Lung (tissue), 12 donors: Measurements from ENCODE around the gene TMEM30B. TPM values are rescaled to one million over a fixed set of nuclear protein-coding genes. Genes with fewer than 3 reads are reported as not detected.

Experiments
- ATAC-seq: fragments of 200-7000 bp; cut with Tn5 transposase; one replicate; pipeline ENCODE4 v1.9.1; 2020; ENCODE audit warnings: moderate number of reproducible peaks; ENCODE audit not compliant: insufficient read depth, low FRiP score
- DNase-seq, 3 donors: peaks; one replicate each; pipeline ENCODE4 v3.0.0-alpha.2; 2013 to 2017
- H3K27ac ChIP-seq, 2 donors: one replicate each; pipeline ENCODE4 v1.5.1; 2013; ENCODE audit warnings: mild to moderate bottlenecking in 2 of 2, moderate library complexity in 2 of 2, control low read depth in 1 of 2, inconsistent platforms in 1 of 2, low read depth in 1 of 2, low read length in 1 of 2
- H3K27me3 ChIP-seq, 3 donors: one replicate each; pipeline ENCODE4 v1.5.1; 2013; ENCODE audit warnings: low read length in 2 of 3; ENCODE audit not compliant: control insufficient read depth in 3 of 3, insufficient read depth in 3 of 3
- H3K36me3 ChIP-seq, 4 donors: one replicate each; pipeline ENCODE4 v1.5.1; 2013; ENCODE audit warnings: low read length in 4 of 4, mild to moderate bottlenecking in 1 of 4, moderate library complexity in 1 of 4; ENCODE audit not compliant: control insufficient read depth in 4 of 4, insufficient read depth in 4 of 4
- H3K4me1 ChIP-seq, 5 donors: one replicate each; pipeline ENCODE4 v1.5.1; 2013; ENCODE audit warnings: low read length in 5 of 5, mild to moderate bottlenecking in 2 of 5, moderate library complexity in 1 of 5; ENCODE audit not compliant: control insufficient read depth in 5 of 5, insufficient read depth in 5 of 5
- H3K4me3 ChIP-seq: one replicate; pipeline ENCODE4 v1.5.1; 2013; ENCODE audit warnings: mild to moderate bottlenecking, control low read depth, moderate library complexity
- H3K9ac ChIP-seq, 2 donors: one replicate each; pipeline ENCODE4 v1.5.1; 2013; ENCODE audit warnings: low read length in 2 of 2, control low read depth in 1 of 2; ENCODE audit not compliant: insufficient read depth in 1 of 2
- H3K9me3 ChIP-seq, 4 donors: one replicate each; pipeline ENCODE4 v1.5.1; 2013; ENCODE audit warnings: low read length in 3 of 4, mild to moderate bottlenecking in 1 of 4, moderate library complexity in 1 of 4; ENCODE audit not compliant: control insufficient read depth in 4 of 4, insufficient read depth in 3 of 4
- WGBS, 2 donors: extraction: QIAGEN DNeasy Blood & Tissue Kit; methylation state at CpG; one replicate each; pipeline ENCODE4 v1.1.7; 2013; 5-methylcytosine and 5-hydroxymethylcytosine counted together
- polyA plus RNA-seq, 2 donors: library from polyadenylated mRNA; stranded (reverse); fragments of 200-250 nt; gene quantifications; one replicate each; pipeline ENCODE4 v1.2.1, GENCODE V29; 2013
- total RNA-seq, 2 donors: library from RNA; depleted of rRNA in 1 of 2; stranded (reverse); fragments of >200 nt in 1 of 2; gene quantifications; one replicate each; pipeline ENCODE4 v1.2.1, GENCODE V29; 2014 to 2021
- TF ChIP-seq, protein P1 (sequence below): IDR thresholded peaks from 2 replicates; pipeline ENCODE4 v1.5.1; 2012; ENCODE audit warnings: mild to moderate bottlenecking; ENCODE audit errors: control extremely low read depth, extremely low read depth
- donor health status: control.
- donor health status: control.
- donor health status: Bipolar disorder and iron deficiency.
- donor health status: healthy.
- donor health status: DM: yes; HTN: yes; CAD: no.

TMEM30B gene
- total and polyA plus RNA-seq, 4 donors = 14.4 to 24.3 (median 20.1) TPM

DNA sequence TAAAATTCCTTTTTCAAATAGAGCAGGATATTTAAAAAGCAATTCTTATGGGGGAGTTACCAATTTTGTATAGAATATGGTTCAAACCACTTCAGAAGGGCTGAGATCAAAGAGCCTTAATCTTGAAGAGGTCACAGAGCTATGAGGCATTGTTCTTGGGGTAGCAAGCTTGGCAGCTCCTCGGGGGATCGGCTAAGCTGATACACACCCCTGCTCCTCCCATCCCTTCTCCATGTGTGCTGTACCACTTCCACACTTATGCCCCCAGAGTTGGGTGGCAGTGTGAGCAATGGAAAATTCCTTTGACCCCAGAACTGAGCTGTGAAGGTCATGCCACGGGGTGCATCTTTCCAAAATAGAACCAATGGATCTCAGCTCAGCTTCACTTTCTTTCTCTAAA lies 15.0 kb upstream of the TMEM30B start:
- no peak overlapping the region for H3K27ac ChIP-seq
- TF ChIP-seq, protein P1, sequence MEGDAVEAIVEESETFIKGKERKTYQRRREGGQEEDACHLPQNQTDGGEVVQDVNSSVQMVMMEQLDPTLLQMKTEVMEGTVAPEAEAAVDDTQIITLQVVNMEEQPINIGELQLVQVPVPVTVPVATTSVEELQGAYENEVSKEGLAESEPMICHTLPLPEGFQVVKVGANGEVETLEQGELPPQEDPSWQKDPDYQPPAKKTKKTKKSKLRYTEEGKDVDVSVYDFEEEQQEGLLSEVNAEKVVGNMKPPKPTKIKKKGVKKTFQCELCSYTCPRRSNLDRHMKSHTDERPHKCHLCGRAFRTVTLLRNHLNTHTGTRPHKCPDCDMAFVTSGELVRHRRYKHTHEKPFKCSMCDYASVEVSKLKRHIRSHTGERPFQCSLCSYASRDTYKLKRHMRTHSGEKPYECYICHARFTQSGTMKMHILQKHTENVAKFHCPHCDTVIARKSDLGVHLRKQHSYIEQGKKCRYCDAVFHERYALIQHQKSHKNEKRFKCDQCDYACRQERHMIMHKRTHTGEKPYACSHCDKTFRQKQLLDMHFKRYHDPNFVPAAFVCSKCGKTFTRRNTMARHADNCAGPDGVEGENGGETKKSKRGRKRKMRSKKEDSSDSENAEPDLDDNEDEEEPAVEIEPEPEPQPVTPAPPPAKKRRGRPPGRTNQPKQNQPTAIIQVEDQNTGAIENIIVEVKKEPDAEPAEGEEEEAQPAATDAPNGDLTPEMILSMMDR = no peak
- WGBS, 2 donors = 44 to 65% methylated on average over 3 of the region's 3 CpGs
- ATAC-seq (no peak), DNase-seq (no peak)
- peaks cover 0 to 2% (median 0%) of the 10 kb centered on the region in 5 donors for H3K4me1 ChIP-seq
- H3K4me3 ChIP-seq = no peak overlapping the region
- no peak overlapping the region for H3K9ac ChIP-seq
- H3K36me3 ChIP-seq = no peaks in the 10 kb centered on the region
- H3K9me3 ChIP-seq = no peaks in the 10 kb centered on the region
- H3K27me3 ChIP-seq = no peaks in the 10 kb centered on the region

DNA sequence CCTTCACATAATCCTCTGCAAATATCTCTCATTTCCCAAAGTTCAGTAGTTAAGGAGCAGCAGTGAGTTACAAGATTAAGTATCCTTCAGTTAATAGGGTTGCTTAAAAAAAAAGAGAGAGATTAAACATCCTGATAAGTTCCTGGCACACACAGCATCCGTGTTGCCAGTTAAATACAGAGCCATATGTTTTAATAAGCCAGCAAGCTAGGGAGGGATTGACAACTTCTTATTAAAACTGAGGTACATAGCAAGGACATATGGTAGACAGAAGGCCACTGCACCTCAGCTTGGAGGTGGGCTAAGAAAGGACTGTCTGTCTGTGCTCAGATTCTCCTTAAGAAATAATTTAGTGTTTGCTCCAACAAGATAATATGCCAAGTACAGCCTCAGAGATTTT lies 9.6 kb upstream of the TMEM30B start:
- H3K4me1 ChIP-seq = peaks cover 0 to 3% (median 0%) of the 10 kb centered on the region in 5 donors
- DNase-seq (no peak), ATAC-seq (no peak)
- TF ChIP-seq, protein P1 = no peak
- H3K27me3 ChIP-seq = no peaks in the 10 kb centered on the region
- H3K4me3 ChIP-seq = no peak overlapping the region
- no peak overlapping the region for H3K27ac ChIP-seq
- WGBS, 2 donors = 28 to 34% methylated on average over 1 of the region's 1 CpG
- H3K9me3 ChIP-seq = no peaks in the 10 kb centered on the region
- H3K9ac ChIP-seq = no peak overlapping the region
- no peaks in the 10 kb centered on the region for H3K36me3 ChIP-seq

- WGBS, 2 donors = 67 to 68% methylated on average over 3 of the region's 3 CpGs
- Histone ChIP-seq H3K9me3 (no peaks in the 10 kb centered on the region), H3K9ac (no peak overlapping the region), H3K4me1 (peaks cover 0 to 5% (median 0%) of the 10 kb centered on the region in 5 donors), H3K27ac (no peak overlapping the region), H3K27me3 (peaks cover 0 to 4% (median 3%) of the 10 kb centered on the region in 3 donors), H3K36me3 (no peaks in the 10 kb centered on the region), H3K4me3 (no peak overlapping the region)
- ATAC-seq (no peak), DNase-seq (no peak)
- TF ChIP-seq, protein P1 = no peak
Measured at GRCh38 chr14:61288720-61289119, 7.6 kb upstream of the TMEM30B start.

DNA sequence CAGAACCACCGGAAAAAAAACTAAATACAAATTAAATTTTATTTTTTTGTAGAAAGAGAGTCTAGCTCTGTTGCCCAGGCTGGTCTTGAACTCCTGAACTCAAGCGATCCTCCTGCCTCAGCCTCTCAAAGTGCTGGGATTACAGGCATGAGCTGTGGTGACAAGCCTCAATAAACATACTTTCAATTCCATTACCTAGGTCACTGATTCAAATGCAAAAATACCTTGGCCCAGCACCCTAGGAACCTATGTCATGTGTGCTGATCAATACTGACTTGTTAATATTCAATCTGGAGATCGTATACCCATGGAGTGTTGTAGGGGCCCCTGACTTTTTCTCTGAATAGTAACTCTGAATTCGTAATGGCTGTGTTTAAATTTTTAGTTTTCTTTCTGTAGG lies 7.1 kb upstream of the TMEM30B start:
- no peaks in the 10 kb centered on the region for H3K36me3 ChIP-seq
- no peak overlapping the region for H3K4me3 ChIP-seq
- H3K9me3 ChIP-seq = no peaks in the 10 kb centered on the region
- 87 to 89% methylated on average over 4 of the region's 4 CpGs for WGBS, 2 donors
- TF ChIP-seq, protein P1 = no peak
- no peak overlapping the region for H3K9ac ChIP-seq
- DNase-seq = no peak
- ATAC-seq = no peak
- peaks cover 0 to 4% (median 4%) of the 10 kb centered on the region in 3 donors for H3K27me3 ChIP-seq
- H3K4me1 ChIP-seq = peaks cover 0 to 5% (median 0%) of the 10 kb centered on the region in 5 donors
- no peak overlapping the region for H3K27ac ChIP-seq
